ENCODE results near the gene SDHAF1. TPM values are rescaled to one million over a fixed set of nuclear protein-coding genes. Genes with fewer than 3 reads are reported as not detected.

SDHAF1 gene
- total RNA-seq, 1 donor from 2014 or later = 14.2 TPM

GRCh38 chr19:35996777-35997176 is 1.8 kb downstream of the SDHAF1 start:
- no peak for ATAC-seq
- intact Hi-C loops (cut with DNase I) = no loop called here

GRCh38 chr19:36001605-36002004 is 6.6 kb downstream of the SDHAF1 start:
- H3K4me3 ChIP-seq = no peak overlapping the region
- peaks cover 6% of the 10 kb centered on the region for H3K4me1 ChIP-seq
- H3K36me3 ChIP-seq = peaks cover 16% of the 10 kb centered on the region
- intact Hi-C loops (cut with DNase I) = no loop called here
- no peaks in the 10 kb centered on the region for H3K9me3 ChIP-seq
- ATAC-seq = no peak
- DNase-seq = no peak
- no peak for TF ChIP-seq CTCF (IDR thresholded peaks at IDR 0.05)
- no peak overlapping the region for H3K27ac ChIP-seq
- H3K27me3 ChIP-seq = no peaks in the 10 kb centered on the region

More at GRCh38 chr19:35996777-35997176, 1.8 kb downstream of the SDHAF1 start:
- H3K4me1 ChIP-seq = peaks cover 19% of the 10 kb centered on the region
- H3K4me3 ChIP-seq = no peak overlapping the region
- no peaks in the 10 kb centered on the region for H3K9me3 ChIP-seq
- no peak for TF ChIP-seq CTCF (IDR thresholded peaks at IDR 0.05)
- DNase-seq = no peak
- peaks cover 16% of the 10 kb centered on the region for H3K36me3 ChIP-seq
- no peak overlapping the region for H3K27ac ChIP-seq
- no peaks in the 10 kb centered on the region for H3K27me3 ChIP-seq

- peaks cover 8% of the 10 kb centered on the region for H3K36me3 ChIP-seq
- H3K27me3 ChIP-seq = no peaks in the 10 kb centered on the region
- DNase-seq = no peak
- peaks cover 3% of the 10 kb centered on the region for H3K4me1 ChIP-seq
- H3K4me3 ChIP-seq = no peak overlapping the region
- intact Hi-C loops (cut with DNase I) = no loop called here
- no peaks in the 10 kb centered on the region for H3K9me3 ChIP-seq
- no peak for TF ChIP-seq CTCF (IDR thresholded peaks at IDR 0.05)
- no peak overlapping the region for H3K27ac ChIP-seq
- ATAC-seq = no peak
These were observed 8.3 kb downstream of the SDHAF1 start for GRCh38 chr19:36003284-36003683.

GRCh38 chr19:36006955-36007354 is 12.0 kb downstream of the SDHAF1 start:
- H3K4me1 ChIP-seq = peaks cover 3% of the 10 kb centered on the region
- no peak overlapping the region for H3K27ac ChIP-seq
- no peak for TF ChIP-seq CTCF (IDR thresholded peaks at IDR 0.05)
- no peaks in the 10 kb centered on the region for H3K27me3 ChIP-seq
- H3K4me3 ChIP-seq = no peak overlapping the region
- H3K9me3 ChIP-seq = no peaks in the 10 kb centered on the region
- DNase-seq = no peak
- no peak for ATAC-seq
- no peaks in the 10 kb centered on the region for H3K36me3 ChIP-seq
- intact Hi-C loops (cut with DNase I) = no loop called here

- TF ChIP-seq CTCF (IDR thresholded peaks at IDR 0.05) = no peak
- intact Hi-C loops (cut with DNase I) = no loop called here
- DNase-seq (peak; percentile 87), ATAC-seq (peak; percentile 88)
- H3K4me1 ChIP-seq = peaks cover 11% of the 10 kb centered on the region
- H3K27me3 ChIP-seq = no peaks in the 10 kb centered on the region
- H3K36me3 ChIP-seq = no peaks in the 10 kb centered on the region
- no peaks in the 10 kb centered on the region for H3K9me3 ChIP-seq
- H3K27ac ChIP-seq = peak within 1 kb of the TSS; percentile 55
- peak within 1 kb of the TSS; percentile 53 for H3K4me3 ChIP-seq
These were observed 13.5 kb downstream of the SDHAF1 start, which contains the start of gene SYNE4 for GRCh38 chr19:36008336-36008978. SYNE4 (minus strand) TSS chr19:36008813; CDS start chr19:36008681, 132 bp downstream.
